WTC11 (cell line): ENCODE results near the gene NPAS1. TPM values are rescaled to one million over a fixed set of nuclear protein-coding genes. Genes with fewer than 3 reads are reported as not detected.

Experiments
- ATAC-seq: fragments of 200-7000 bp; cut with Tn5 transposase; 2 replicates; pipeline ENCODE4 v1.10.0; 2021; ENCODE audit warnings: mild to moderate bottlenecking, moderate library complexity
- CTCF ChIA-PET: fragments of 300-600 bp; sonication (Branson Sonifier 250); formaldehyde crosslinking; loops from one replicate; lab custom pipeline; 2021; ENCODE audit warnings: antibody characterized with exemption; lab: Charles Lee
- POLR2A ChIA-PET: fragments of 350-600 bp; sonication (Branson Sonifier 250); formaldehyde crosslinking; loops from one replicate; lab custom pipeline; 2021; ENCODE audit warnings: antibody characterized with exemption; lab: Charles Lee
- DNase-seq: peaks from one replicate; pipeline ENCODE4 v3.0.0; 2021; ENCODE audit warnings: low spot score
- H3K27ac Mint-ChIP-seq: 2 replicates; pipeline ENCODE4 v1.8.0; 2021; ENCODE audit warnings: mixed read lengths
- H3K27me3 Mint-ChIP-seq: 2 replicates; pipeline ENCODE4 v1.8.0; 2021; ENCODE audit warnings: low read depth, mild to moderate bottlenecking, moderate library complexity, mixed read lengths
- H3K36me3 Mint-ChIP-seq: 2 replicates; pipeline ENCODE4 v1.8.0; 2021; ENCODE audit warnings: mixed read lengths
- H3K4me1 Mint-ChIP-seq: 2 replicates; pipeline ENCODE4 v1.8.0; 2022; ENCODE audit warnings: mixed read lengths
- H3K4me3 Mint-ChIP-seq: 2 replicates; pipeline ENCODE4 v1.8.0; 2021; ENCODE audit warnings: mild to moderate bottlenecking, moderate library complexity, mixed read lengths
- H3K9me3 Mint-ChIP-seq: 2 replicates; pipeline ENCODE4 v1.8.0; 2021; ENCODE audit warnings: mixed read lengths
- ATF2 ChIP-seq: sonication (generic); formaldehyde crosslinking; IDR thresholded peaks from 2 replicates; pipeline ENCODE4 v1.8.1; 2022; ENCODE audit warnings: low read depth, missing genetic modification reagents, borderline replicate concordance
- FOXP1 ChIP-seq: sonication (generic); formaldehyde crosslinking; IDR thresholded peaks from 2 replicates; pipeline ENCODE4 v1.8.0; 2022; ENCODE audit warnings: missing genetic modification reagents, mild to moderate bottlenecking, moderate library complexity, borderline replicate concordance
- MYBL2 ChIP-seq: sonication (generic); formaldehyde crosslinking; IDR thresholded peaks from 2 replicates; pipeline ENCODE4 v1.8.1; 2023; ENCODE audit warnings: mild to moderate bottlenecking, moderate library complexity, missing genetic modification reagents
- NFE2L1 ChIP-seq: sonication (generic); formaldehyde crosslinking; IDR thresholded peaks from 2 replicates; pipeline ENCODE4 v1.8.1; 2023; ENCODE audit warnings: missing genetic modification reagents
- OVOL2 ChIP-seq: fragments of 250-450 bp; sonication (Bioruptor Pico); IDR thresholded peaks from 2 replicates; pipeline ENCODE4 v1.9.0; 2021; ENCODE audit warnings: mild to moderate bottlenecking, borderline replicate concordance
- RORB ChIP-seq: fragments of 250-450 bp; sonication (Bioruptor Pico); IDR thresholded peaks from 2 replicates; pipeline ENCODE4 v1.9.0; 2021; ENCODE audit warnings: mild to moderate bottlenecking
- TEAD4 ChIP-seq: sonication (generic); formaldehyde crosslinking; IDR thresholded peaks from 2 replicates; pipeline ENCODE4 v1.8.0; 2022; ENCODE audit warnings: mild to moderate bottlenecking, missing genetic modification reagents
- ZNF121 ChIP-seq: sonication (generic); formaldehyde crosslinking; IDR thresholded peaks from 2 replicates; pipeline ENCODE4 v1.8.0; 2023; ENCODE audit warnings: missing genetic modification reagents
- ZNF232 ChIP-seq: sonication (generic); formaldehyde crosslinking; IDR thresholded peaks from 2 replicates; pipeline ENCODE4 v1.8.0; 2022; ENCODE audit warnings: mild to moderate bottlenecking, missing genetic modification reagents
- ZNF317 ChIP-seq: sonication (generic); formaldehyde crosslinking; IDR thresholded peaks from 2 replicates; pipeline ENCODE4 v1.8.1; 2023; ENCODE audit warnings: low read depth, mild to moderate bottlenecking, moderate library complexity, missing genetic modification reagents, borderline replicate concordance
- ZNF671 ChIP-seq: fragments of 250-450 bp; sonication (Bioruptor Pico); IDR thresholded peaks from 2 replicates; pipeline ENCODE4 v1.8.0; 2021; ENCODE audit warnings: mild to moderate bottlenecking
- total RNA-seq: library from RNA; stranded (reverse); gene quantifications from 3 replicates; pipeline ENCODE4 v1.2.3, GENCODE V29; 2021
- TF ChIP-seq, protein P1 (sequence below): sonication (generic); formaldehyde crosslinking; IDR thresholded peaks from 2 replicates; pipeline ENCODE4 v1.8.1; 2022; ENCODE audit warnings: mild to moderate bottlenecking, moderate library complexity, missing genetic modification reagents
- TF ChIP-seq, protein P2 (sequence below): fragments of 250-450 bp; sonication (Bioruptor Pico); IDR thresholded peaks from 2 replicates; pipeline ENCODE4 v1.9.0; 2021; ENCODE audit warnings: moderate library complexity, mild to moderate bottlenecking, inconsistent platforms, borderline replicate concordance
- TF ChIP-seq, protein P3 (sequence below): sonication (generic); formaldehyde crosslinking; IDR thresholded peaks from 2 replicates; pipeline ENCODE4 v1.8.1; 2022; ENCODE audit warnings: low read depth, mild to moderate bottlenecking, moderate library complexity, missing genetic modification reagents, borderline replicate concordance
- TF ChIP-seq, protein P4 (sequence below): sonication (generic); formaldehyde crosslinking; IDR thresholded peaks from 2 replicates; pipeline ENCODE4 v1.8.0; 2022; ENCODE audit warnings: mild to moderate bottlenecking, missing genetic modification reagents
- TF ChIP-seq, protein P5 (sequence below): fragments of 250-450 bp; sonication (Bioruptor Pico); IDR thresholded peaks from 2 replicates; pipeline ENCODE4 v1.8.0; 2021; ENCODE audit warnings: mild to moderate bottlenecking
- TF ChIP-seq, protein P6 (sequence below): sonication (generic); formaldehyde crosslinking; IDR thresholded peaks from 2 replicates; pipeline ENCODE4 v1.8.0; 2023; ENCODE audit warnings: mild to moderate bottlenecking, missing genetic modification reagents
- TF ChIP-seq, protein P7 (sequence below): sonication (generic); formaldehyde crosslinking; IDR thresholded peaks from 2 replicates; pipeline ENCODE4 v1.8.1; 2023; ENCODE audit warnings: mild to moderate bottlenecking, missing genetic modification reagents

The NPAS1 gene
- total RNA-seq, 1 experiment from 2014 or later, result 6.8 TPM

GRCh38 chr19:47057328-47057727, 37.7 kb downstream of the NPAS1 start:
- no peak for DNase-seq
- Mint-ChIP-seq H3K4me3 (no peak overlapping the region), H3K27me3 (peaks cover 28% of the 10 kb centered on the region), H3K9me3 (peaks cover 20% of the 10 kb centered on the region), H3K27ac (no peak overlapping the region), H3K36me3 (peaks cover 13% of the 10 kb centered on the region), H3K4me1 (peaks cover 8% of the 10 kb centered on the region)
- ATAC-seq, result no peak
- POLR2A ChIA-PET, result no interaction called here
- CTCF ChIA-PET, result interaction anchor here (1.2 to 2.0 kb wide), 2 partner anchors 44 to 187 kb away, joined by 3 to 8 read pairs; no protein-coding TSS in a partner anchor
- TF ChIP-seq ATF2, result no peak
- no peak for TF ChIP-seq ZNF317 (CRISPR knock-in tag)
- TF ChIP-seq, protein P1, sequence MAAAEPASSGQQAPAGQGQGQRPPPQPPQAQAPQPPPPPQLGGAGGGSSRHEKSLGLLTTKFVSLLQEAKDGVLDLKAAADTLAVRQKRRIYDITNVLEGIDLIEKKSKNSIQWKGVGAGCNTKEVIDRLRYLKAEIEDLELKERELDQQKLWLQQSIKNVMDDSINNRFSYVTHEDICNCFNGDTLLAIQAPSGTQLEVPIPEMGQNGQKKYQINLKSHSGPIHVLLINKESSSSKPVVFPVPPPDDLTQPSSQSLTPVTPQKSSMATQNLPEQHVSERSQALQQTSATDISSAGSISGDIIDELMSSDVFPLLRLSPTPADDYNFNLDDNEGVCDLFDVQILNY, result no peak
- TF ChIP-seq ZNF671 (CRISPR knock-in tag), result no peak
- TF ChIP-seq, protein P2, sequence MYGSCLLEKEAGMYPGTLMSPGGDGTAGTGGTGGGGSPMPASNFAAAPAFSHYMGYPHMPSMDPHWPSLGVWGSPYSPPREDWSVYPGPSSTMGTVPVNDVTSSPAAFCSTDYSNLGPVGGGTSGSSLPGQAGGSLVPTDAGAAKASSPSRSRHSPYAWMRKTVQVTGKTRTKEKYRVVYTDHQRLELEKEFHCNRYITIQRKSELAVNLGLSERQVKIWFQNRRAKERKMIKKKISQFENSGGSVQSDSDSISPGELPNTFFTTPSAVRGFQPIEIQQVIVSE, result no peak
- TF ChIP-seq FOXP1 (CRISPR knock-in tag), result no peak
- TF ChIP-seq, protein P3, sequence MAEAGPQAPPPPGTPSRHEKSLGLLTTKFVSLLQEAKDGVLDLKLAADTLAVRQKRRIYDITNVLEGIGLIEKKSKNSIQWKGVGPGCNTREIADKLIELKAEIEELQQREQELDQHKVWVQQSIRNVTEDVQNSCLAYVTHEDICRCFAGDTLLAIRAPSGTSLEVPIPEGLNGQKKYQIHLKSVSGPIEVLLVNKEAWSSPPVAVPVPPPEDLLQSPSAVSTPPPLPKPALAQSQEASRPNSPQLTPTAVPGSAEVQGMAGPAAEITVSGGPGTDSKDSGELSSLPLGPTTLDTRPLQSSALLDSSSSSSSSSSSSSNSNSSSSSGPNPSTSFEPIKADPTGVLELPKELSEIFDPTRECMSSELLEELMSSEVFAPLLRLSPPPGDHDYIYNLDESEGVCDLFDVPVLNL (CRISPR knock-in tag), result no peak
- TF ChIP-seq NFE2L1, result no peak

- ATAC-seq, result no peak
- Mint-ChIP-seq H3K9me3 (peaks cover 17% of the 10 kb centered on the region), H3K27me3 (peaks cover 16% of the 10 kb centered on the region), H3K27ac (no peak overlapping the region), H3K4me3 (no peak overlapping the region), H3K36me3 (peaks cover 13% of the 10 kb centered on the region), H3K4me1 (peaks cover 8% of the 10 kb centered on the region)
- DNase-seq, result no peak
- CTCF ChIA-PET, result interaction anchor here (0.6 to 2.0 kb wide), 4 partner anchors 21 to 218 kb away, joined by 3 to 8 read pairs (median 4); no protein-coding TSS in a partner anchor
- POLR2A ChIA-PET, result interaction anchor here (1.2 kb wide), 1 partner anchor 11 kb away, joined by 3 read pairs; no protein-coding TSS in a partner anchor
- TF ChIP-seq, protein P4, sequence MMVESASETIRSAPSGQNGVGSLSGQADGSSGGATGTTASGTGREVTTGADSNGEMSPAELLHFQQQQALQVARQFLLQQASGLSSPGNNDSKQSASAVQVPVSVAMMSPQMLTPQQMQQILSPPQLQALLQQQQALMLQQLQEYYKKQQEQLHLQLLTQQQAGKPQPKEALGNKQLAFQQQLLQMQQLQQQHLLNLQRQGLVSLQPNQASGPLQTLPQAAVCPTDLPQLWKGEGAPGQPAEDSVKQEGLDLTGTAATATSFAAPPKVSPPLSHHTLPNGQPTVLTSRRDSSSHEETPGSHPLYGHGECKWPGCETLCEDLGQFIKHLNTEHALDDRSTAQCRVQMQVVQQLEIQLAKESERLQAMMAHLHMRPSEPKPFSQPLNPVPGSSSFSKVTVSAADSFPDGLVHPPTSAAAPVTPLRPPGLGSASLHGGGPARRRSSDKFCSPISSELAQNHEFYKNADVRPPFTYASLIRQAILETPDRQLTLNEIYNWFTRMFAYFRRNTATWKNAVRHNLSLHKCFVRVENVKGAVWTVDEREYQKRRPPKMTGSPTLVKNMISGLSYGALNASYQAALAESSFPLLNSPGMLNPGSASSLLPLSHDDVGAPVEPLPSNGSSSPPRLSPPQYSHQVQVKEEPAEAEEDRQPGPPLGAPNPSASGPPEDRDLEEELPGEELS, result no peak
- TF ChIP-seq, protein P5, sequence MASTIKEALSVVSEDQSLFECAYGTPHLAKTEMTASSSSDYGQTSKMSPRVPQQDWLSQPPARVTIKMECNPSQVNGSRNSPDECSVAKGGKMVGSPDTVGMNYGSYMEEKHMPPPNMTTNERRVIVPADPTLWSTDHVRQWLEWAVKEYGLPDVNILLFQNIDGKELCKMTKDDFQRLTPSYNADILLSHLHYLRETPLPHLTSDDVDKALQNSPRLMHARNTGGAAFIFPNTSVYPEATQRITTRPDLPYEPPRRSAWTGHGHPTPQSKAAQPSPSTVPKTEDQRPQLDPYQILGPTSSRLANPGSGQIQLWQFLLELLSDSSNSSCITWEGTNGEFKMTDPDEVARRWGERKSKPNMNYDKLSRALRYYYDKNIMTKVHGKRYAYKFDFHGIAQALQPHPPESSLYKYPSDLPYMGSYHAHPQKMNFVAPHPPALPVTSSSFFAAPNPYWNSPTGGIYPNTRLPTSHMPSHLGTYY (CRISPR knock-in tag), result no peak
- TF ChIP-seq OVOL2 (CRISPR knock-in tag), result no peak
- TF ChIP-seq ZNF232 (CRISPR knock-in tag), result no peak
- no peak for TF ChIP-seq ZNF121
- TF ChIP-seq, protein P6, sequence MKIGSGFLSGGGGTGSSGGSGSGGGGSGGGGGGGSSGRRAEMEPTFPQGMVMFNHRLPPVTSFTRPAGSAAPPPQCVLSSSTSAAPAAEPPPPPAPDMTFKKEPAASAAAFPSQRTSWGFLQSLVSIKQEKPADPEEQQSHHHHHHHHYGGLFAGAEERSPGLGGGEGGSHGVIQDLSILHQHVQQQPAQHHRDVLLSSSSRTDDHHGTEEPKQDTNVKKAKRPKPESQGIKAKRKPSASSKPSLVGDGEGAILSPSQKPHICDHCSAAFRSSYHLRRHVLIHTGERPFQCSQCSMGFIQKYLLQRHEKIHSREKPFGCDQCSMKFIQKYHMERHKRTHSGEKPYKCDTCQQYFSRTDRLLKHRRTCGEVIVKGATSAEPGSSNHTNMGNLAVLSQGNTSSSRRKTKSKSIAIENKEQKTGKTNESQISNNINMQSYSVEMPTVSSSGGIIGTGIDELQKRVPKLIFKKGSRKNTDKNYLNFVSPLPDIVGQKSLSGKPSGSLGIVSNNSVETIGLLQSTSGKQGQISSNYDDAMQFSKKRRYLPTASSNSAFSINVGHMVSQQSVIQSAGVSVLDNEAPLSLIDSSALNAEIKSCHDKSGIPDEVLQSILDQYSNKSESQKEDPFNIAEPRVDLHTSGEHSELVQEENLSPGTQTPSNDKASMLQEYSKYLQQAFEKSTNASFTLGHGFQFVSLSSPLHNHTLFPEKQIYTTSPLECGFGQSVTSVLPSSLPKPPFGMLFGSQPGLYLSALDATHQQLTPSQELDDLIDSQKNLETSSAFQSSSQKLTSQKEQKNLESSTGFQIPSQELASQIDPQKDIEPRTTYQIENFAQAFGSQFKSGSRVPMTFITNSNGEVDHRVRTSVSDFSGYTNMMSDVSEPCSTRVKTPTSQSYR (CRISPR knock-in tag), result no peak
- TF ChIP-seq RORB, result no peak
- TF ChIP-seq, protein P7, sequence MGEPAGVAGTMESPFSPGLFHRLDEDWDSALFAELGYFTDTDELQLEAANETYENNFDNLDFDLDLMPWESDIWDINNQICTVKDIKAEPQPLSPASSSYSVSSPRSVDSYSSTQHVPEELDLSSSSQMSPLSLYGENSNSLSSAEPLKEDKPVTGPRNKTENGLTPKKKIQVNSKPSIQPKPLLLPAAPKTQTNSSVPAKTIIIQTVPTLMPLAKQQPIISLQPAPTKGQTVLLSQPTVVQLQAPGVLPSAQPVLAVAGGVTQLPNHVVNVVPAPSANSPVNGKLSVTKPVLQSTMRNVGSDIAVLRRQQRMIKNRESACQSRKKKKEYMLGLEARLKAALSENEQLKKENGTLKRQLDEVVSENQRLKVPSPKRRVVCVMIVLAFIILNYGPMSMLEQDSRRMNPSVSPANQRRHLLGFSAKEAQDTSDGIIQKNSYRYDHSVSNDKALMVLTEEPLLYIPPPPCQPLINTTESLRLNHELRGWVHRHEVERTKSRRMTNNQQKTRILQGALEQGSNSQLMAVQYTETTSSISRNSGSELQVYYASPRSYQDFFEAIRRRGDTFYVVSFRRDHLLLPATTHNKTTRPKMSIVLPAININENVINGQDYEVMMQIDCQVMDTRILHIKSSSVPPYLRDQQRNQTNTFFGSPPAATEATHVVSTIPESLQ (CRISPR knock-in tag), result no peak
- TF ChIP-seq MYBL2 (CRISPR knock-in tag), result no peak
- TF ChIP-seq TEAD4 (CRISPR knock-in tag), result no peak
Observed at GRCh38 chr19:47058621-47059022, 39.0 kb downstream of the NPAS1 start.
